Right lobe of liver (tissue), 6 donors: ENCODE data around the gene PAK1. TPM values are rescaled to one million over a fixed set of nuclear protein-coding genes. Genes with fewer than 3 reads are reported as not detected.

Experiments used
- ATAC-seq, 4 donors: fragments of 200-7000 bp; cut with Tn5 transposase; one replicate each; pipeline ENCODE4 v1.9.1; 2020; ENCODE audit warnings: mild to moderate bottlenecking in 4 of 4, moderate library complexity in 4 of 4
- DNase-seq, 3 donors: peaks; one replicate each; pipeline ENCODE4 v3.0.0-alpha.2; 2020
- H3K27ac ChIP-seq, 3 donors: fragments of 200-600 bp; one replicate each; pipeline ENCODE4 v1.8.0; 2022
- H3K27me3 ChIP-seq, 2 donors: fragments of 200-600 bp; one replicate each; pipeline ENCODE4 v1.8.0; 2022
- H3K36me3 ChIP-seq, 4 donors: fragments of 200-600 bp; sonication (generic) in 1 of 4; one replicate each; pipeline versions ENCODE4 v1.5.1 to v1.8.0; 2017 to 2022; ENCODE audit warnings: control low read depth in 1 of 4
- H3K4me1 ChIP-seq, 4 donors: fragments of 200-600 bp; sonication (generic) in 1 of 4; one replicate each; pipeline versions ENCODE4 v1.5.1 to v1.8.0; 2017 to 2022; ENCODE audit warnings: control low read depth in 1 of 4
- H3K4me3 ChIP-seq, 3 donors: fragments of 200-600 bp; one replicate each; pipeline ENCODE4 v1.8.0; 2022
- H3K9me3 ChIP-seq, 4 donors: fragments of 200-600 bp; sonication (generic) in 1 of 4; one replicate each; pipeline versions ENCODE4 v1.5.1 to v1.8.0; 2017 to 2022; ENCODE audit warnings: control low read depth in 1 of 4
- POLR2A ChIP-seq: fragments of 450-650 bp; IDR thresholded peaks from one replicate; pipeline ENCODE4 v1.6.1; 2017; ENCODE audit warnings: antibody characterized with exemption, mild to moderate bottlenecking
- WGBS: methylation state at CpG from one replicate; pipeline ENCODE4 v1.1.6; 2018; ENCODE audit warnings: low coverage, low lambda C conversion rate; ENCODE audit not compliant: insufficient coverage; ENCODE audit errors: missing lambda C conversion rate; 5-methylcytosine and 5-hydroxymethylcytosine counted together
- intact Hi-C, 2 donors: fragments of 100-400 bp; cut with DNase I; formaldehyde crosslinking; loops; one replicate each; pipeline versions ENCODE4 v1.11.2 to v1.14.1; 2022
- total RNA-seq, 6 experiments: library from RNA; depleted of rRNA in 2 of 6; stranded (reverse); fragments of >200 nt in 2 of 6; fragmentation: NEBNext Ultra II Directional in 3 of 6; extraction: Animal tissue kit (Norgen Biotek cat#: 25700) in 3 of 6; gene quantifications; one replicate each; pipeline versions ENCODE4 v1.1.0 to v1.2.4, GENCODE V29; 2016 to 2023
- TF ChIP-seq, protein P1 (sequence below), 4 donors: fragments of 200-600 bp in 3 of 4; fragments of 450-650 bp in 1 of 4; IDR thresholded peaks; one replicate each; pipeline versions ENCODE4 v1.5.1 to v1.8.0; 2016 to 2022; ENCODE audit warnings: antibody characterized with exemption in 4 of 4, mild to moderate bottlenecking in 2 of 4
- donor health status: DM: no; HTN: yes; CAD: no.
- donor health status: DM: no; HTN: no; CAD: no.
- donor health status: DM: no; HTN: no; CAD: no.
- donor health status: DM: no; HTN: yes; CAD: no.
- donor health status: DM: no; HTN: yes; CAD: no.

Gene PAK1
- total RNA-seq, 6 experiments from 2014 or later = 7.3 to 14.5 (median 9.3) TPM

DNA sequence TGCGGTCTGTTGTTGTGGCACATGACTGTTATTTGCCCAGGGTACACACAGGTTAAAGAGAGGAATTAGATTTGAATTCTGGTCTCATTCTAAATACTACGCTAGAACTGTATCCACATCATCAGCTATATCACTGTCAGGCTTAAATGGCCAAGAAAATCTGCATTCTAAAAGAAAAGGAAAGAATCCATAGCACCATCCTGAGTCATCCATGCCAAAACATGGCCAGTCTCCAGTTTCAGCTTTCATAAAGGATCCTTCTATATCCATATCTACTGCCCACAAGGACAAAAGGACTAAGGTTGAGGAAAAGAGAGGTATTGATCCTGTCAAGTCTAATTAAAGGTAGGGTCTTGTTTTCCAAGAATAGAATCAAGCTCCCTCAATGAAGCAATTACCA, 98.8 kb downstream of the PAK1 start:
- Histone ChIP-seq H3K27ac (no peak overlapping the region), H3K36me3 (no peaks in the 10 kb centered on the region), H3K4me1 (no peaks in the 10 kb centered on the region), H3K27me3 (no peaks in the 10 kb centered on the region), H3K9me3 (no peaks in the 10 kb centered on the region), H3K4me3 (no peak overlapping the region)
- DNase-seq (no peak), ATAC-seq (no peak)
- TF ChIP-seq POLR2A = no peak
- TF ChIP-seq, protein P1, sequence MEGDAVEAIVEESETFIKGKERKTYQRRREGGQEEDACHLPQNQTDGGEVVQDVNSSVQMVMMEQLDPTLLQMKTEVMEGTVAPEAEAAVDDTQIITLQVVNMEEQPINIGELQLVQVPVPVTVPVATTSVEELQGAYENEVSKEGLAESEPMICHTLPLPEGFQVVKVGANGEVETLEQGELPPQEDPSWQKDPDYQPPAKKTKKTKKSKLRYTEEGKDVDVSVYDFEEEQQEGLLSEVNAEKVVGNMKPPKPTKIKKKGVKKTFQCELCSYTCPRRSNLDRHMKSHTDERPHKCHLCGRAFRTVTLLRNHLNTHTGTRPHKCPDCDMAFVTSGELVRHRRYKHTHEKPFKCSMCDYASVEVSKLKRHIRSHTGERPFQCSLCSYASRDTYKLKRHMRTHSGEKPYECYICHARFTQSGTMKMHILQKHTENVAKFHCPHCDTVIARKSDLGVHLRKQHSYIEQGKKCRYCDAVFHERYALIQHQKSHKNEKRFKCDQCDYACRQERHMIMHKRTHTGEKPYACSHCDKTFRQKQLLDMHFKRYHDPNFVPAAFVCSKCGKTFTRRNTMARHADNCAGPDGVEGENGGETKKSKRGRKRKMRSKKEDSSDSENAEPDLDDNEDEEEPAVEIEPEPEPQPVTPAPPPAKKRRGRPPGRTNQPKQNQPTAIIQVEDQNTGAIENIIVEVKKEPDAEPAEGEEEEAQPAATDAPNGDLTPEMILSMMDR (IDR thresholded peaks at IDR 0.05) = no peak
- intact Hi-C loops = no loop called here
- WGBS = 93% methylated on average over 2 of the region's 2 CpGs

DNA sequence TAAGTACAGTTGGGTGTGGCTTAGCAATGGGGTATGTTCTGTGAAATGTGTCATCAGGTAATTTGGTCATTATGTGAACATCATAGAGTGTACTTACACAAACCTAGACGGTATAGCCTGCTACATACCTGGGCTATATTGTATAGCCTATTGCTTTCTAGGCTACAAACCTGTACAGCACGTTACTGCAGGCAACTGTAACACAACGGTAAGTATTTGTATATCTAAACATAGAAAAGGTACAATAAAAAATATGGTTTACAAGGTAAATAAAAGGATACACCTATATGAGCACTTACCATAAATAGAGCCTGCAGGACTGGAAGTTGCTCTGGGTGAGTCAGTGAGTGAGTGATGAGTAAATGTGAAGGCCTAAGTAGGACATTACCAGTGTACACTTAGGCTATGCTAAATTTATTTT, 99.3 kb downstream of the PAK1 start:
- Histone ChIP-seq H3K36me3 (no peaks in the 10 kb centered on the region), H3K9me3 (no peaks in the 10 kb centered on the region), H3K4me3 (no peak overlapping the region), H3K4me1 (no peaks in the 10 kb centered on the region), H3K27me3 (no peaks in the 10 kb centered on the region), H3K27ac (no peak overlapping the region)
- TF ChIP-seq, protein P1 (IDR thresholded peaks at IDR 0.05) = no peak
- no peak for TF ChIP-seq POLR2A
- ATAC-seq (no peak), DNase-seq (no peak)
- 88% methylated on average over 3 of the region's 3 CpGs for WGBS
- intact Hi-C loops = no loop called here

DNA sequence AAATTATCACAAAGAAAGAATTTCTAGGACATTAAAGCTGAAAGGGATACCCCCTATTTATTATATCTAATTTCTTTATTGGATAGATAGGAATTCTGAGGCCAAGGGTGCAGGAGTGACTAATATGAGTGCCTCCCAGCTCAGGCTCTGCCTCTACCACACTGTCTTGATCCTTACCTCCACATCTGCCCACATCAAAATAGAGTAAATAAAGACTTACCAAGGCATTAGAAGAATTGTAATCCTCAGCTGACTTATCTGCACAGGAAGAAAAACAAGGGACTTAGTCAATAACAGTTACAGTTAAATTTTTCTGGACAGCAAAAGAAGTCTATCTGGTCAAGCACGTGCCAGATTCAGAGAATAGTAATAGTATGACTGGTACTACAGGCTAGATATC, 99.8 kb downstream of the PAK1 start:
- Histone ChIP-seq H3K36me3 (no peaks in the 10 kb centered on the region), H3K9me3 (no peaks in the 10 kb centered on the region), H3K27me3 (no peaks in the 10 kb centered on the region), H3K4me3 (no peak overlapping the region), H3K27ac (no peak overlapping the region), H3K4me1 (no peaks in the 10 kb centered on the region)
- intact Hi-C loops = no loop called here
- ATAC-seq (no peak), DNase-seq (no peak)
- WGBS = 100% methylated on average over 1 of the region's 1 CpG
- no peak for TF ChIP-seq POLR2A
- TF ChIP-seq, protein P1 (IDR thresholded peaks at IDR 0.05) = no peak

DNA sequence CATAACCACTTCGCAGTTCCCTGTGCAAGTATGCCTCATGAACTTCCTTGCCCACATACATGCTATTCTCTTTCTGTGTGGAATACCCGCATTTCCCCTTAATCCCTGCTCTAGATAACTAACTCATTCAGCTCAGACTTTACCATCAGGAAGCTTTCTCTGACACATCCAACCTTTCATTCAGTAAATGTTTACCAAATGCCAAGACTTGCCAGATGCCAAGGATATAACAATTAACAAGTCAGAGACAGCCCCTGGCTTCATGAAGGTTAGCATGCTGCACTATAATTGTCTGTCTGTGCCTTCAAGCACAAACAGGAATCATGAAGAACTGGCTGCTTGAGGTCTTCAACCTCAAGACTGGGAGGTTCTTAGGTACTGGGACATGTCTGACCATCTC, 101.2 kb downstream of the PAK1 start:
- DNase-seq (no peak), ATAC-seq (no peak)
- no peaks in the 10 kb centered on the region for H3K27me3 ChIP-seq
- H3K4me1 ChIP-seq = no peaks in the 10 kb centered on the region
- intact Hi-C loops = no loop called here
- no peak overlapping the region for H3K4me3 ChIP-seq
- WGBS = 100% methylated on average over 2 of the region's 2 CpGs
- no peak for TF ChIP-seq POLR2A
- TF ChIP-seq, protein P1 (IDR thresholded peaks at IDR 0.05) = no peak
- H3K9me3 ChIP-seq = no peaks in the 10 kb centered on the region
- H3K27ac ChIP-seq = no peak overlapping the region
- no peaks in the 10 kb centered on the region for H3K36me3 ChIP-seq

DNA sequence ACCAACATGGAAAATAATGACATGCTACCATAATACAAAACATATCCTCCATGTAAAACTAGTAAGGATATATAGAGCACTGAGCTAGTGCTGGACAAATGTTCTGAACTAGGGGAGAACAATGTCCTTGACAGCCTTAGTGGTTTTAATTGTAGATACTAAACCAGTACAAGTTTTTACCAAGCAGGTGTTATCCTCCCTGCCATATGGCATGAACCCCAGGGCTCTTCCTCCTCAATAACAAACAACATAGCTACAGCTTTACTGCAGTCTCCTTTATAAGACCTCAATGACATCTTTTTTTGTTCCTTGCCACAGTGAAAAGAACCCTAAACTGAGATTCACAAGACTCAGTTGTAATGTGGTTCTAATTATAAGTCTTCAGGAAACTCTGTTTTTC, 102.2 kb downstream of the PAK1 start:
- Histone ChIP-seq H3K9me3 (no peaks in the 10 kb centered on the region), H3K36me3 (no peaks in the 10 kb centered on the region)

More for the DNA sequence above, 102.2 kb downstream of the PAK1 start:
- H3K27ac ChIP-seq = no peak overlapping the region
- TF ChIP-seq, protein P1 (IDR thresholded peaks at IDR 0.05) = no peak
- no peak for TF ChIP-seq POLR2A
- no peak for DNase-seq
- H3K4me1 ChIP-seq = no peaks in the 10 kb centered on the region
- no peaks in the 10 kb centered on the region for H3K27me3 ChIP-seq
- H3K4me3 ChIP-seq = no peak overlapping the region
- ATAC-seq = no peak
- intact Hi-C loops = no loop called here
